Measurements from ENCODE around the gene ADAMTS9.

ADAMTS9 gene

DNA sequence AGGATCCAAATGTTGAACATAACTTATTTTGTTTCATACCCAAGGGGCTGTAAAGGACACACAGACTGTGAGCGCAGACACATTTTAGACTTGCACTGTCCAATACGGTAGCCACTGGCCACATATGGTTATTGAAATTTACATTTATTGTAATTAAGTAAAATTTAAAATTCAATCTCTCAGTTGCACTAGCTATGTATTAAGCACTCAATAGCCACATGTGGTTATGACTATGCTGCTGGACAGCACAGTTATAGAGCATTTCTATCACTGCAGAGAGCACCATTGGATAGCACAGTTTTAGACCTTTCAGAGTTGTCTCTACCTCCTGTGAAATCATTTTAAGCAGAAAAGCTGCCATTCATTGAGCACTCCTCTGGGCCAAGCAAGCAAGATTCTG is 204.3 kb downstream of the ADAMTS9 start:
- DNase-seq, result no peak

DNA sequence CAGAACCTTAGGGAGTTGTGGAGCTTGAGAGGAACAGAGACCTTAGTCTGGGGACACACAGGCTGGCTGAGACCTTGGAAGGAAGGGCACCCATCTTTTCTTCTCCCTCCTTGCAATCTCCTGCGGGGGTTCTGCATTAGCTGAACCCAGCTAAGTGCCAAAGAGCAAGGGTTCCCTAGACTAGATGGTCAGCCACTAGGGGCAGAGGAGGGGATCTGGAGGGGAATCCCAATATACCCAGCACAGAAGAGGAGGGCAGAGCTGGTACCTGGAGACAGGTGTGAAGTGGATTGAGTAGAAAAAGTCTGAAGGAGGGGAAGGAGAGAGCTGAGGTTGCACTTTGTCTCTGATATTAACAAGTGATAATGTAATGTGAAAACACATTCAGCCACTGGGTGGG is 212.8 kb downstream of the ADAMTS9 start:
- DNase-seq, result no peak

DNA sequence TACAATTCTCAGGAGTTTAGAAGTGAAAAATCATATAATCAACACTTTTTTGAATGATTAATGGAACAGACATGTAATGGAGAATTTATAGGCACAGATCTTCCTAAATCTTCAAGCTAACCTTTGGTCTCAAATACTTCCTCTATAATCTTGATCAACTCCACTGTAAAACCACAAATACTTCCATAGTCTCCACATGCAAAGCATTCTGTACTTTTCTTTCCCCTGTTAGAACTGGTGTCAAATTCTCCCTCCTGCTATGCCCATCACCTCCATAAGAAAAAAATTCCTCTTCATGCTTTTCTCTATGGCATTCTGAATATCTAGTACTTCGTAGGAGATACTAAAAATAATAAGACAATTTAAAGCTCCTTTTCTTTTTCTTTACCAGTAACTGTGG is 214.3 kb downstream of the ADAMTS9 start:
- no peak for DNase-seq

DNA sequence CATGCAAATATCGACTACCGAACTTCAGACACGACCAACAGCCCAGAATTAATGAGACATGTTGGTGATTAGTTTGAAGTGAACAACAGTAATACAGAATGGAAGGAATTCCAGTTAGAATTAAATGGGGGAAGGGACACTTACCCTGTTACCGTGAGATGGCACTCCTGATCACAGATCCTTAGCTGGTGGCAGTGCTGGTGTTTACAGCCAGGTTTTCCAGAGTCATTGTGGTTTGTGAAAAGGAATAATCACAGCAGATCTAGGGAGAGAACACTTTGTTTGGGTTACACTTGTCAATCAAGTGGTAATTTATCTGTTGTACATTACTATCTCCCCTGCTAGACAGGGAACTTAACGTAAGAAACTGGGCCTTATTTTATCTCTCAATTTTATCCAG is 217.4 kb downstream of the ADAMTS9 start:
- no peak for DNase-seq

DNA sequence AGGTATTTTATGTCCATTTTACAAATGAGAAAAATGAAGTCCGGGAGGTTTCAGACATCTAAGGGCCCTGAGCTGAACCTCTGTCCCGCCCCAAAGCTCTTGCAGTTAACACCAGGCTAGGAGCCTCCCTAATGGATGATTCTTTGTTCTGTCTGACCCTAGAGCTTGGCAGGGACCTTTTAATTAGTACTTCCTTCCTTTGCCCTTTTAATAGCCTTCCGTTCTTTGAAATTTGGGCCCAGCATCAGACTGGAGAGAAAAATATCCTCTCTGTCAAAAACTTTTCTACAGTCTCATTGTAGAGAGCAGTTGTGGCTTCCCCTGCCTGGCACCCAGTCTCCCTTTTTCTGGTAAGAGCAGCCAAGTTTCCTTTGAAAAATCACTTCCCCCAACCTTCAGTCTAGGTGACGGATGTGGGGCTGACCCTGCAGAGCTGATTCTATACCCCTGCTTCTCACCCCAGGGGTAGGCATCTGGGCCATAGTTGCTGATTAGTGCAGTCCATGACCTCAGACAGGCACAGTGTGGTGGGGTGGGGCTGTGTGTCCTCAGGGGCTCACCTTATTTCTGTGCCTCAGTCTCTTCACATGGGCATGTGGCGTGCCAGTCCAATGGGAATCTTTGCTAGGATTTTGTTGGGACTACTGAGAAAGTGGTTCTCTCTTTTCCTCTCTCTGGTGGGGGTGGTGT is 220.4 kb downstream of the ADAMTS9 start:
- no peak for DNase-seq
